GM21717 (cell line): Measurements from ENCODE around the gene SSTR3.
"Not testable (repeated sequence)": the region's sequence is repeated elsewhere in the genome, so short reads cannot be mapped to it uniquely, and the experiment has no call there.

Source experiments
- ATAC-seq: cut with Tn5 transposase; IDR thresholded peaks from one replicate; pipeline ENCODE4 v1.9.1; 2021; ENCODE audit warnings: mild to moderate bottlenecking, moderate library complexity; ENCODE audit not compliant: unreplicated experiment

Gene SSTR3

GRCh38 chr22:37243402-37244113 is 31.3 kb upstream of the SSTR3 start:
- no peak for ATAC-seq

GRCh38 chr22:37242395-37242918 is 30.2 kb upstream of the SSTR3 start:
- ATAC-seq = peak; percentile 47

GRCh38 chr22:37241351-37242142 is 29.3 kb upstream of the SSTR3 start:
- ATAC-seq = no peak

GRCh38 chr22:37240941-37241320 is 28.7 kb upstream of the SSTR3 start:
- ATAC-seq = no peak

GRCh38 chr22:37240240-37240940 is 28.1 kb upstream of the SSTR3 start:
- ATAC-seq = no peak

GRCh38 chr22:37239336-37240239 is 27.3 kb upstream of the SSTR3 start:
- no peak for ATAC-seq

GRCh38 chr22:37237371-37238268 is 25.3 kb upstream of the SSTR3 start:
- no peak for ATAC-seq

GRCh38 chr22:37235897-37236607 is 23.8 kb upstream of the SSTR3 start:
- ATAC-seq = no peak

- ATAC-seq = no peak
These were observed 22.7 kb upstream of the SSTR3 start for GRCh38 chr22:37234736-37235711.

- ATAC-seq = no peak
These were observed 21.7 kb upstream of the SSTR3 start for GRCh38 chr22:37233751-37234631.

- not testable (repeated sequence) for ATAC-seq
These were observed 21.1 kb upstream of the SSTR3 start for GRCh38 chr22:37233371-37233750.

- ATAC-seq = no peak
These were observed 20.1 kb upstream of the SSTR3 start for GRCh38 chr22:37232140-37232998.

- ATAC-seq = no peak
These were observed 19.3 kb upstream of the SSTR3 start for GRCh38 chr22:37231406-37232139.

GRCh38 chr22:37230673-37231405 is 18.6 kb upstream of the SSTR3 start:
- peak; percentile 31 for ATAC-seq
